AG09309 (cell line): ENCODE measurements around the gene TBC1D4.

Experiments used
- DNase-seq: peaks from one replicate; pipeline ENCODE4 v3.0.0-alpha.2; 2010; ENCODE audit warnings: low read depth
- H3K4me3 ChIP-seq: 2 replicates; pipeline ENCODE4 v1.5.1; 2011; ENCODE audit warnings: mild to moderate bottlenecking, low read depth, low read length, moderate library complexity; ENCODE audit not compliant: control insufficient read depth
- TF ChIP-seq, protein P1 (sequence below): IDR thresholded peaks from 2 replicates; pipeline ENCODE4 v1.5.1; 2011; ENCODE audit warnings: mild to moderate bottlenecking, low read depth, low read length, inconsistent platforms; ENCODE audit not compliant: insufficient read depth, control insufficient read depth; ENCODE audit errors: missing control alignments

Gene TBC1D4

DNA sequence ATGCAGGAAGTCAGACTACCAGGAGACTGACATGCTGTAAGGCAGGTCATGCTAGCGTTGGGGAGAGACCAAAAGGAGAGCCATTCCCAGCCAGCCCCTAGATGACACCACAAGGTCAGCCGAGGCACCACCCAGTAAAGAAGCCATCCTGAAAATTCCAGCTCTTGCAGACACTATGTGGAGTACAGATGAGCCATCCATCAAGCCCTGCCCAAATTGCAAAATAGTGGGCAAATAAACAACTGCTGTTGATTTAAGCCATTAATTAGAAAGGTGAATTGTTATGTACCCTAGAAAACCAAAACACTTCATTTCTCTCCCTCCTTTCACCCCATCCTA is 82.1 kb downstream of the TBC1D4 start:
- TF ChIP-seq, protein P1, sequence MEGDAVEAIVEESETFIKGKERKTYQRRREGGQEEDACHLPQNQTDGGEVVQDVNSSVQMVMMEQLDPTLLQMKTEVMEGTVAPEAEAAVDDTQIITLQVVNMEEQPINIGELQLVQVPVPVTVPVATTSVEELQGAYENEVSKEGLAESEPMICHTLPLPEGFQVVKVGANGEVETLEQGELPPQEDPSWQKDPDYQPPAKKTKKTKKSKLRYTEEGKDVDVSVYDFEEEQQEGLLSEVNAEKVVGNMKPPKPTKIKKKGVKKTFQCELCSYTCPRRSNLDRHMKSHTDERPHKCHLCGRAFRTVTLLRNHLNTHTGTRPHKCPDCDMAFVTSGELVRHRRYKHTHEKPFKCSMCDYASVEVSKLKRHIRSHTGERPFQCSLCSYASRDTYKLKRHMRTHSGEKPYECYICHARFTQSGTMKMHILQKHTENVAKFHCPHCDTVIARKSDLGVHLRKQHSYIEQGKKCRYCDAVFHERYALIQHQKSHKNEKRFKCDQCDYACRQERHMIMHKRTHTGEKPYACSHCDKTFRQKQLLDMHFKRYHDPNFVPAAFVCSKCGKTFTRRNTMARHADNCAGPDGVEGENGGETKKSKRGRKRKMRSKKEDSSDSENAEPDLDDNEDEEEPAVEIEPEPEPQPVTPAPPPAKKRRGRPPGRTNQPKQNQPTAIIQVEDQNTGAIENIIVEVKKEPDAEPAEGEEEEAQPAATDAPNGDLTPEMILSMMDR: no peak
- H3K4me3 ChIP-seq: no peak overlapping the region
- DNase-seq: no peak

DNA sequence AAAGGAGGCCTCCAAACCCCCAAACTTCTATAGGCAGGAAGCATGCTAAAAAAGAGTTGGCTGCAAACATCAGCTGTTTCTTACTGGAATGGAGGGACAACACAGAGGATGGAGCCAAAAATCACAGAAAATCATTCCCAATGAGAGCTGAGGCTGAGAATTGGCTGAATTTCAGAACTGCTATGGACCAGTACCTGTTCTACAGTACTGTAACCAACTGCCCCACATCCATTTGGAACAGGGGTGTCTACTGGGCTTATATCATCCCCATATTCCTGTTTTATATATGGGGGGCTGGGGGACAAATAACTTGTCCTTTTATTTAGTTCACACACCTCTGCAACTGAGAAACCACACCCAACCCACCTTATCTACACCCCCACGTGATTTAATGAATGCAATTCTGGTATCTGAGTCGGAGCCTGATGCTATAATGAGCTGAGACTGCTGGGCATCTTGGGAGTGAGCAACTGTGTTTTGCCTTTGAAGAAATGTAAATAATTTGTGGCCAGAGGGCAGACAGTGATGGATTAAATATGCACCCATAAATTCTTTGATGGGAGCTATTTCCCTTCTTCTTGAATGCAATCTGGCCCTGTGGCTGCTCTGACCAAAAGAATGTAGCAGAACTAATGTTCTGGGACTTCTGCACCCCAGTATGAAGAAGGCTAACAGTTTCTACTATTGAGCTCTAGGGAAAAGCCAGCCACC is 82.6 kb downstream of the TBC1D4 start:
- TF ChIP-seq, protein P1: no peak

DNA sequence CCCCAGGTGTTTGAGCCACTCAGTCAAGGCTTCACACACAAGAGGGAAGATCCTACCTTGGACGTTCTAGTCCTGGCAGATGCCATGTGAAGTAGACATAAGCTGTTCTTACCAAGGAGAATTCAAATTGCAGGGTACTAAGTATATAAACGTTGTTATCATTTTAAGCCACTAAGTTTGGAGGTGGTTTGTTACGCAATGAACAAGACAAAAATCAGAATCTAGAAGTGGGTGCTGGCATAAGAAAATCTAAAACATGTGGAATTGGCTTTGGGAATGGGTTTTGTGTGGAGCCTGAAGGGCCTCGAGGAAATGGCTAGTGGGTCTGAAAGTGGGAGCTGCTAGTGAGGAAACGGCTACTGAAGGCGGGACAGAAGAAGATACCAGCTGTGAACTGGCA is 83.9 kb downstream of the TBC1D4 start:
- TF ChIP-seq, protein P1: no peak

More for the DNA sequence above, 82.6 kb downstream of the TBC1D4 start:
- peak; percentile 4 for DNase-seq
- H3K4me3 ChIP-seq: no peak overlapping the region

DNA sequence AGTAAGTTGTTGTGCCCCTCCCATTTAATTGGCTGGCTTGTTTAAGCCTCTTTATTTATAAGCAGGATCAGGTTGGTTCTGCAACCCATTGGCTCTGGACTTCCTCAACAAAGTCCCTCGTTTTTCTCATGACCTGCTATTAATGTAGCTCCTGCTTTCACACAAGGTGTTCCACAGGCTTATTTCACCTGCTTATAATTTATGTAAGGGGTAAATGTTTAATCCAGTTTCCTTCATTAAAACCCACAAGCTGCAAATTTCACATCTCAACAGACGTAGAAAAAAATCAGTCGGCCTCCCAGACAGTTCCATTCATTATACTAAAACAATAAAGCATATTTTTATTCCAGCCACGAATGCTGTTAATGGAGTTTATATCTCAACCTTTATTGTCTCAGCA is 86.1 kb downstream of the TBC1D4 start:
- H3K4me3 ChIP-seq: no peak overlapping the region
- DNase-seq: no peak
- TF ChIP-seq, protein P1: no peak

More for the DNA sequence above, 83.9 kb downstream of the TBC1D4 start:
- DNase-seq: no peak
- no peak overlapping the region for H3K4me3 ChIP-seq

DNA sequence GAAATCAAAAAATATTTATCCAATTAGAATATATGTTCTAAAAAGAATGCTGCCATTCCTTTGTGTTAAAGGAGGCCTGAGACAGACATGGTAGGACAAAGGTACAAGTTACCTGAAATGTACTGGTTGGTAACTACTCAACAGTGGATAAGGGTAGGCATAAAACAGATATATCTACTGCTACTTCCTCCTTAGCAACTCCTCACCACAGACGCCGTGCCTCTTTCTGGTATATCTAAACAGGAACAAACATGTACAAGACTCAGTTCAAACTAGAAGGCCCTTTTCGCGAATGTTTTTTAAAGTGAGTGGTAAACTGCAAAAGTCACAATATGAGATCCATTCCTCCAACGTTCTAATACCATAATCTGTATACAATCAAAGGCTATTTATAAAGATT is 86.9 kb downstream of the TBC1D4 start:
- DNase-seq: no peak
- H3K4me3 ChIP-seq: no peak overlapping the region
- TF ChIP-seq, protein P1: no peak

DNA sequence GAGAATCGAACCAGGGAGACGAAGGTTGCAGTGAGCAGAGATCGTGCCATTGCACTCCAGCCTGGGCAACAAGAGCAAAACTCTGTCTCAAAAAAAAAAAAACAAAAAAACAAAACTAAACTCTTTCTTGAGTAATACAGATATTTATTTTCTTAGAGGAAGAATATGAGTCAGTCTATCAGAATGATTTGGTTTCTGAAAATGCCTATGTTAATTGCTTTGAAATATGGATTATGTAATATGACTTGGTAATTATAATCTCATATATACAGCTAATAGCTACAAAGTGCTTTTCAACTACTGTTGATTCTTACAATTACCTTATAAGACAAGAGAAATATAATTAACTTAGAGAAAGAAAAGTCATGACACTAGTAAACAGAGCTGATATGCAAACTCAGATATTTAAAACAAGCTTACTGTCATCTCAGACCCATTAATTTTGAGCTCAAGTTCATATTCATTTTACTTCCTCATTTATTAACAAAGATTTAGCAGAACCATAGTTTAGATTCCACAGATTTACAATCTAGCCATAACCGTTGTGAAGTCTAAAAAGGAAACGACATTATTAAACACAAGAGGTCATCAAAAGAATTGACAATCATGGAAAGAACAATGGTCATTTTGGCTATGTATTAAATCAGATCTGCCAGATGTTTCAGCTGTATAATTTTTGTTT is 88.0 kb downstream of the TBC1D4 start:
- no peak overlapping the region for H3K4me3 ChIP-seq
- TF ChIP-seq, protein P1: no peak
- no peak for DNase-seq
